Stimulated activated CD8-positive, alpha-beta memory T cell treated with anti-CD3 and anti-CD28 coated beads, Interleukin-12 subunit alpha, Interleukin-12 subunit beta, amount 100 ng/mL, for 1 hour (primary cell): Measurements from ENCODE around the gene SRSF3.
"Not testable (repeated sequence)": the region's sequence is repeated elsewhere in the genome, so short reads cannot be mapped to it uniquely, and the experiment has no call there.

Experiments
- DNase-seq: peaks from one replicate; pipeline ENCODE4 v3.0.0-alpha.2; 2020; ENCODE audit warnings: low read depth

The SRSF3 gene

GRCh38 chr6:36649701-36650484 lies 55.7 kb downstream of the SRSF3 start:
- DNase-seq = no peak

GRCh38 chr6:36650848-36651478 lies 56.8 kb downstream of the SRSF3 start:
- DNase-seq = no peak

- no peak for DNase-seq
Observed at GRCh38 chr6:36651659-36652379, 57.7 kb downstream of the SRSF3 start.

GRCh38 chr6:36654469-36654868 lies 60.3 kb downstream of the SRSF3 start:
- not testable (repeated sequence) for DNase-seq
